ENCODE data around the gene CARF.

GRCh38 chr2:203019142-203019541 is 107.1 kb downstream of the CARF start:
- TF ChIP-seq PBX3 (CRISPR knock-in tag; IDR thresholded peaks at IDR 0.05) (no peak), ZNF747 (tag by site-specific recombination; IDR thresholded peaks at IDR 0.05) (no peak), ZNF362 (tag by site-specific recombination; IDR thresholded peaks at IDR 0.05) (no peak), KLF17 (tag by site-specific recombination; IDR thresholded peaks at IDR 0.05) (no peak)

Data from HEK293 (cell line).